DMS153 (cell line): ENCODE results near the gene SIRT1.
"Not testable (repeated sequence)": the region's sequence is repeated elsewhere in the genome, so short reads cannot be mapped to it uniquely, and the experiment has no call there.

Experiments
- DNase-seq: peaks from one replicate; lab custom pipeline; 2025; lab: John Stamatoyannopoulos, UW

The SIRT1 gene

DNA sequence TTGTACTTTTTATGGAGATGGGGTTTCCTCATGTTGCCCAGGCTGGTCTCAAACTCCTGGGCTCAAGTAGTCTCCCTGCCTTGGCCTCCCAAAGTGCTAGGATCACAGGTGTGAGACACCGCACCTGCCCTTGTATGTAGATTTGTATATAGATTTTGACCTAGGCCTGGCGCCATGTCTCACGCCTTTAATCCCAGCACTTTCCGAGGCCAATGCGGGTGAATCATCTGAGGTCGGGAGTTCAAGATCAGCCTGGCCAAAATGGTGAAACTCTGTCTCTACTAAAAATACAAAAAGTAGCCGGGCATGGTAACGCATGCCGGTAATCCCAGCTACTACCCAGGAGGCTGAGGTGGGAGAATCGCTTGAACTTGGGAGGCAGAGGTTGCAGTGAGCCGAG lies 7.0 kb upstream of the SIRT1 start:
- DNase-seq = not testable (repeated sequence)

DNA sequence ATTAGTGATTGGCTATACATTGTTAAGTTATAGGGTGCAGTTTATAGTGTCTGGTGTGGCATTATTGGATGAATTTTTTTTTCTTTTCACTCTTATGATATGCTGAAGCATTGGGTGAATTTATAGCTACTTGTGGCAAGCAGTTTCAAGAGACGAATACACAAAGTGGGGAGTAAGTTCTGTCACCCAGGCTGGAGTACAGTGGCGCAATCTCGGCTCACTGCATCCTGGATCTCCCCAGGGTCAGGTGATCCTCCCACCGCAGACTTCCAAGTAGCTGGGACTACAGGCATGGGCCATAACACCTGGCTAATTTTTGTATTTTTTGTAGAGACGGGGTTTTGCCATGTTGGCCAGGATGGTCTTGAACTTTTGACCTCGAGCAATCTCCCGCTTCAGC lies 6.3 kb upstream of the SIRT1 start:
- no peak for DNase-seq

DNA sequence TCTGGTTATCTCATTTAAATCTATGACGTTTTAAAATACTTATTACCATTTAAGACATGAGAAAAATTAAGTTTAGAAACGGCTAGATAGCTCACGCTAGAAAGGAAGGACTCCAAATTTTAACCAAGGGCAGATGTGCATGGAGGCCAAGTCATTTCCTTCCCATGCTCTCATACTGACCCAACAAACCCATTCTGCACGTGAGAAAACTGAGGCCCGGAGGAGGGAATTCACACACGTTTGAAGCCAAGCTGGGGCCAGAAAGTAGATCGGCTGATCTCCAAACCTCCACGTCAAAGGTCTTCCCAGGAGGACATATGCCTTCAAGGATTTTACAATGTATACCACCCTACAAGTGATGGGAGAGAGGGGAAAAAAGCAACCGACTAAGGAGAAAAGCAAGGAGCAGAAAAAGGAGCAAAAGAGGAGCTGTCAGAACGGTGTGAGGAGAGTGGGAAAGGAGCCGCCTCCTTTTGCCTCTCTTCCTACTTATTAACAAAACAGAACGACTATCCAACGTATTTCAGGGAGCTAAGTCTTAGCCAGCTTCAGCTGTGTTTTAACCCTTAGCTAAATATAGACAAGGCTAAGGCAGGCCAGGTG lies 645 bp upstream of the SIRT1 start:
- no peak for DNase-seq

DNA sequence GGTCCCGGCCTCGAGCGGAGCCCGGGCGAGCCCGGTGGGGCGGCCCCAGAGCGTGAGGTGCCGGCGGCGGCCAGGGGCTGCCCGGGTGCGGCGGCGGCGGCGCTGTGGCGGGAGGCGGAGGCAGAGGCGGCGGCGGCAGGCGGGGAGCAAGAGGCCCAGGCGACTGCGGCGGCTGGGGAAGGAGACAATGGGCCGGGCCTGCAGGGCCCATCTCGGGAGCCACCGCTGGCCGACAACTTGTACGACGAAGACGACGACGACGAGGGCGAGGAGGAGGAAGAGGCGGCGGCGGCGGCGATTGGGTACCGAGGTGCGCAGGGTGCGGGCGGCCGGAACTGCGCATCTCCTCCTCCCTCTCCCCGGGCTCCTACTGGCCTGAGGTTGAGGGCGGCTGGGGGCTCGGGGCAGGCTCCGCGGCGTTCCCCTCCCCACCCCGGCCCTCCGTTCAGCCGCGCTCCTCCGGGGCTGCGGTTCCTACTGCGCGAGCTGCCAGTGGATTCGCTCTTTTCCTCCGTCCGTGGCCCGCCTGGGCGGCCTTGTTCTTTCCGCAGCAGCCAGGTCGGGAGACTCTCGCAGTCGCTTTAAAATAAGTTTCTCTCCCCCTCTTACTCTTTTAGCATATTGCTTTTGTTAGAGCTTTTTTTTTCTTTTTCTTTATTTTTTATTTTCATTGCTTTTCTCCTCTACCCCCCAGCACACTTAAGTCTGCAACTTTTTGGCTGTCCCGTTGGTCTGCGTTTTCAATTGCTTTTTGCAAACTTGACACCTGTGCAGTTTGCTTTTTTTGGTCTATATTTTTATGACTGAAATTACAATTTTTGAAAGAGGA lies 600 bp downstream of the SIRT1 start:
- DNase-seq = peak; percentile 79

DNA sequence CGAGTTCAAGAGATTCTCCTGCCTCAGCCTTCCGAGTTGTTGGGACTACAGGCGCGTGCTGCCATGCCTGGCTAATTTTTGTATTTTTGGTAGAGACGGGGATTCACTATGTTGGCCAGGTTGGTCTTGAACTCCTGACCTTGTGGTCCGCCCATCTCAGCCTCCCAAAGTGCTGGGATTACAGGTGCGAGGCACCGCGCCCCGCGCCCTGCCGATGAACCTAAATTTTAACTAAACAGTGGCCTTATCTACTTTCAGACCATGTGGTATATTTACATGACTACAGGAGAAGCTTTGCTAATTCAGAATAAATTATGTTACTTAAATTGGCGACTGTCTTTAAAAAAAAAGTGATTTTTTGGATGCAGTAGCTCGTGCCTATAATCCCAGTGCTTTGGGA lies 9.2 kb downstream of the SIRT1 start:
- no peak for DNase-seq

DNA sequence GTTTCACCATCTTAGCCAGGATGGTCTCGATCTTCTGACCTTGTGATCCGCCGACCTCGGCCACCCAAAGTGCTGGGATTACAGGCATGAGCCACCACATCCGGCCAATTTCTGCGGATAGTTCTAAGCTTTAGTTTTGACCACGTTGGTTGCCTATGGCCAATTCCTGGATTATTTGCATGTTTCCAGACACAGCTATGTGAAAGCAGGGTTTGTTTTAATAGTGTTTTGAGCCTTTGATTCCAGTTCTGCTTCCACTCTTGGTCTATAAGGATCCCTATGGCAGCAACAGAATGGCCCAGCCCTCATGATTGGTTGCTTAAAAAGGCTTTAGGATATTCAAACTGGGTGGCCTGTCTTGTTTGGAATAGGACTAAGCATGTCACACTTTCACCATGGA lies 19.1 kb downstream of the SIRT1 start:
- no peak for DNase-seq

DNA sequence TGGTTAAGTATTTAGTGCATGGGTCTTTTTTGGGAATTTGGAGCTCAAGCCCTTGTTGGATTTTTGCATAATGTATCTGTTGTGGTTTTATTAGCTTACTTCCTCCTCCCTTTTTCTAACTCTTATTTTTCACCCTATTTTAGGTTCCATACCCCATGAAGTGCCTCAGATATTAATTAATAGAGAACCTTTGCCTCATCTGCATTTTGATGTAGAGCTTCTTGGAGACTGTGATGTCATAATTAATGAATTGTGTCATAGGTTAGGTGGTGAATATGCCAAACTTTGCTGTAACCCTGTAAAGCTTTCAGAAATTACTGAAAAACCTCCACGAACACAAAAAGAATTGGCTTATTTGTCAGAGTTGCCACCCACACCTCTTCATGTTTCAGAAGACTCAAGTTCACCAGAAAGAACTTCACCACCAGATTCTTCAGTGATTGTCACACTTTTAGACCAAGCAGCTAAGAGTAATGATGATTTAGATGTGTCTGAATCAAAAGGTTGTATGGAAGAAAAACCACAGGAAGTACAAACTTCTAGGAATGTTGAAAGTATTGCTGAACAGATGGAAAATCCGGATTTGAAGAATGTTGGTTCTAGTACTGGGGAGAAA lies 28.0 kb downstream of the SIRT1 start:
- no peak for DNase-seq

DNA sequence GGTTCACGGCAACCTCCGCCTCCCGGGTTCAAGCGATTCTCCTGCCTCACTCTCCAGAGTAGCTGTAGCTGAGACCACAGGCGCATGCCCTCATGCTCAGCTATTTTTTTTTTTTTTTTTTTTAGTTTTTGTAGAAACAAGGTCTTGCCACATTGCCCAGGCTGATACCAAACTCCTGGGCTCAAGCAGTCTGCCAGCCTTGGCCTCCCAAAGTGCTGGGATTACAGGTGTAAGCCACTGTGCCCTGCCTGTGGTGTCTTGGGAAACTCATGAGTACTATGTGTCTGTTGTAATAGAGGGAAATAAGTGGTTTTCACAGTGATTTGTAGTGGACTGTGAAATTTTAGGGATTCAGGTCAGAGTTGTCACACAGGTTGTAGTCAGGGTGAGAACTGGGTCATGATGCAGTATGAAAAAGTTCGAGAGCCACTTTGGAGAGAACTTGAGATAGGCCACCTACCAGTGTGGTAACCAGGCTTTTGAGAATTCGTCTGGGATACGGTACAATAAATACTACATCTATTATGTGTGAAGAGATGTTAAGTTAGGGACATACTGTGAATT lies 30.4 kb downstream of the SIRT1 start:
- no peak for DNase-seq

DNA sequence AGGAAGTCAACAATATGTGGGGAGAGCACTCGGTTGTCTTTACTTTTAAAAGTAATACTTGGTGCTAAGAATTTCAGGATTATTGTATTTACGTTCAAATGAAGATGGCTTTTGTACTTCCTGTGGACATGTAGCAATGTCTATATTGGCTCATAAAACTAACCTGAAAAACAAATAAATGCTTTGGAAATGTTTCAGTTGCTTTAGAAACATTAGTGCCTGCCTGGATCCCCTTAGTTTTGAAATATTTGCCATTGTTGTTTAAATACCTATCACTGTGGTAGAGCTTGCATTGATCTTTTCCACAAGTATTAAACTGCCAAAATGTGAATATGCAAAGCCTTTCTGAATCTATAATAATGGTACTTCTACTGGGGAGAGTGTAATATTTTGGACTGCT lies 32.7 kb downstream of the SIRT1 start:
- DNase-seq = no peak

DNA sequence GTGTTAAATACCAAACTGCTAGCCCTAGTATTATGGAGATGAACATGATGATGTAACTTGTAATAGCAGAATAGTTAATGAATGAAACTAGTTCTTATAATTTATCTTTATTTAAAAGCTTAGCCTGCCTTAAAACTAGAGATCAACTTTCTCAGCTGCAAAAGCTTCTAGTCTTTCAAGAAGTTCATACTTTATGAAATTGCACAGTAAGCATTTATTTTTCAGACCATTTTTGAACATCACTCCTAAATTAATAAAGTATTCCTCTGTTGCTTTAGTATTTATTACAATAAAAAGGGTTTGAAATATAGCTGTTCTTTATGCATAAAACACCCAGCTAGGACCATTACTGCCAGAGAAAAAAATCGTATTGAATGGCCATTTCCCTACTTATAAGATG lies 33.2 kb downstream of the SIRT1 start:
- no peak for DNase-seq

DNA sequence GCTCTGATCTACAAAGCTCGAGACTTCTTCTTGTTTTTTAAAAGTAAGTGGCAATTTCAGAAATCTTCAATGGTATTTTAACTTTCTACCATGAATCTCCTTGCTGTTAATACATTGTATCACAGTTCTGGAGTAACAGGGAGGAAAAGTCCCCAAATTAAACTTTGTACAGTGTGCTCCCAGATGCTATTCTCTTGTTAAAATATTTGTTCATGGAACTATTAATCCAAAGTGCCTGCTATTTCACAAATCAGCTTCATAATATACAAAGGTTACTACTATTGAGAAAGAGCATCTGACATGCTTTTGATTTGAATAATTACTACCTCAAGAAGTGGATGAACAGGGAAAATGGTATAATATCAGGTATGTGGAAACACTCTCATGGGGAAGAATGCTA lies 36.6 kb downstream of the SIRT1 start:
- DNase-seq = no peak

DNA sequence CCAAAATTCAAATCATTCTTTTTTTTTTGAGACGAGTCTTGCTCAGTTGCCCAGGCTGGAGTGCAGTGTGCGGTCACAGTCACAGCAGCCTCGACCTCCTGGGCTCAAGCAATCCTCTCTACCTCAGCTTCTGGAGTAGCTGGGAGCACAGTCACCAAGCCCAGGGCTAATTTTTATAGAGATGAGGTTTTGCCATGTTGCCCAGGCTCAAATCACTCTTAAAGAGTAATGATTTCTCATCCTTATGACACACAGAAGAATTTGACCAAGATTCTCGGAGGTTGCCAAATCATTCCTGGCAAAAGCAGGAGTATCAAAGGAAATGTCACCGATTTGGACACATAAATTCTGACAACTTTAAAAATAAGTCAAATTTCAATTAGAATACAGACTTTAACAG lies 39.1 kb downstream of the SIRT1 start:
- no peak for DNase-seq

DNA sequence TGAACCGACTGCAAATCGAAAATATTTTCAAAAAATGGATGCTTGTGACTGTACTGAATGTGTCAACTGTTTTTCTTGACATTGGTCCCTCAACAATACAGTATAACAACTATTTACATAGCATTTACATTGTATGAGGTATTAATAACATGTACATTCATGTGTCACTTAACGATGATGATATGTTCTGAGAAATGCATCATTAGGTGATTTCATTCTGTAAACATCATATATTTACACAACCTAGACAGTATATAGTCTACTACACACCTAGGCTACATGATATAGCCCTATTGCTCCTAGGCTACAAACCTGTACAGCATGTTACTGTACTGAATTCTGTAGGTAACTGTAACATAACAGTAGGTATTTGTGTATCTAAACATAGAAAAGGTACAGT lies 39.7 kb downstream of the SIRT1 start:
- no peak for DNase-seq

DNA sequence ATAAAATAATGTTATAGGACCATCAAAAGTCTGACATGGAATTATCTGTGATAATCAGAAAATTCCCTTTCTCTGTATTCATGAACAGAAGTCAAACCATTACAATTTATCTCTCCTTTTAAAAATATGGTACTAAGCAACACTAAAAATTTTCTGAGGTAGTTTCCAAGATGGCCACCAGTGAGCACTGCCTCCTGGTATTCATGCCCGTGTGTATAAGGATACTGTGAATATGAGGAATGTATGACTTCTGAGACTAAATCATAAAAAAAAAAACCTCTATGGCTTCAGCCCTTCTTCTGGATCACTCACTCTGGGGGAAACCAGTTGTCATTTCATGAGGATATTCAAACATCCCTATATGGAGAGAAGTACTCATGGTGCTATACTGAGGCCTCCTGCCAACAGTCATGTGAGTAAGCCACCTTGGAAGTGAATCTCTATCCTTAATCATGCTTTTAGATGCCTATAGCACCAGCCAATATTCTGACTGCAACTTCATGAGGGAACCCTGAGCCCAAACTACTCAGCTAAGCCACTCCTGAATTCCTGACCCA lies 41.1 kb downstream of the SIRT1 start:
- DNase-seq = no peak

DNA sequence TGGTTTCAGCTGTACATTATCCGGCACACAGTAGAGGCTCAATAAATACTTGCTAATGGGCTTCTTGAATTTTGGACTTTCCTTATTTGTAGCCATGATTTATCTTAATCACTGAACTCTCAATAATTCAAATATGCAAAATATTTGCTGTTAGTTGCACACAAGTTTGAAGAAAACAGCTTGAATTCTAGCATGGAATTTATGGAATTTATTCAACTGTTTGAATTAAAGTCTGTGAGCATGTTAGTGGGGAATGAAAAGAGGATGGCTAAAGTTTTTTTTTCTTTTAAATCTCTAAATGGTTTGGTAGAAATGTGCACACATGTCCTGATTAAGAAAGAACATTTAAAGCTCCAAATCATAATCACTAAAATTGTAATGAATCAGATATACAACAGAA lies 42.5 kb downstream of the SIRT1 start:
- DNase-seq = no peak

DNA sequence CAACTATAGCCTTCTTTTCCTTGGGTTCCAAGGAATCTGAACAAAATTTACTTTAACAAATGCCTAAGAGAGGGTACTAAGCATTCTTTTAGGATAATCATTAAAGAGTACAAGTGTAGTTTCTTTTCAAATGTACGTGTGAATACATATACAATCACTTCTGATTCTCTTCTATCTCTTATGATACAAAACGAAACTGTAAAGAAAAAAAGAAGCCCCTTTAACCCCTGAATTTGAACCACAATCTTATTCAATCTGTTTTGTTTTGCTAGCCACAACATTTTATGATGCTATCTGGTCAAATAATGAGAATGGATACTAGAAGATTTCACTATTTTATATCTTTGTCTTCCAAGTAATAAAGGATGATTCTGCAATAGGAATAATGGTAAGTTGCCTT lies 48.7 kb downstream of the SIRT1 start:
- no peak for DNase-seq

DNA sequence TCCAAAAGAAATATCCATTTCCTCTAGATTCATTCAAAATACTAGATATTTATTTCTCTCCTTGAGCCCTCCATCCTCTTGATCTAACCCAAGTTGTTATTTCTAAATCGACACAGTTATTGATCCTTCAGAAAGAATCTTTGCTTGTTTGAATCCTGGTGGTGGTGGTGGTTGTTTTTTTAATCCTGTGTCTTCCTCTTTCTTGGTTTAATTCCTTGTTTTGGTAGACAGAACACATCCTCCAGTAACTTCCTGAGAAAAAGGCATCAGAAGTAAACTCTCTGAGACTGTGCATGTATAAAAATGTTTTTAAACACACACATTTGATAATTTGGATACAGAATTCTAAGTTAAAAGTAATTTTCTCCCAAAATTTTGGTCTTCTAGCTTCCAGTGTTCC lies 49.9 kb downstream of the SIRT1 start:
- DNase-seq = no peak

DNA sequence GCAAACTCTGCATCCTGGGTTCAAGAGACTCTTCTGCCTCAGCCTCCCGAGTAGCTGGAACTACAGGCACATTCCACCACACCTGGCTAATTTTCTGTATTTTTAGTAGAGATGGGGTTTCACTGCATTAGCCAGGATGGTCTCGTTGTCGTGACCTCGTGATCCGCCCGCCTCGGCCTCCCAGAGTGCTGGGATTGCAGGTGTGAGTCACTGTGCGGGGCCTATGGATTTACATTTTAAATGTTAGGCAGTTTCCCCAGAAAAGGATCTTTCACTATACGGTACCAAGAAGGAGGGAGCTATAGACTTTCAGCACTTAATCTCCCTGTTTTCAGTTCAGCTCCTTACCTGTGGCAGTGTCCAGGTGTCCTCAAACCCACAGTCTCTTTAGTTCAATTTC lies 50.8 kb downstream of the SIRT1 start:
- DNase-seq = no peak

DNA sequence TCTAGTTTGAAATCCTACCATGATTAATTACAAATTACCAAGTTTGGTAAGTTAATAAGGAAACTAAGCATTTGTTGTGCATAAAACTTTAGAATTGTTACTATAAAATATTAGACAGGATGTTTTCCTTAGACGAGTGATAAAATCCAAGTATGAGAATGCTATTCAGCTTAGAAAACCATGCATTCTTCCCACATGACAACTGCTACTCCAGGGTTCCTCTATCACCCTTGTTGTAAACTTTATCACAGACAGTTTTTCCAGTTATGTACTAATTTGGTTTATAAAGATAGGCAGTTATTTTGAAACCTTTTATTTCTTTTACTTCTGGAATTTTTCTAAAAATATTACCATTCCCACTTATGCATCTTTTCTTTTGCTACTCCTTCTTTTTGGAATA lies 52.0 kb downstream of the SIRT1 start:
- DNase-seq = no peak

DNA sequence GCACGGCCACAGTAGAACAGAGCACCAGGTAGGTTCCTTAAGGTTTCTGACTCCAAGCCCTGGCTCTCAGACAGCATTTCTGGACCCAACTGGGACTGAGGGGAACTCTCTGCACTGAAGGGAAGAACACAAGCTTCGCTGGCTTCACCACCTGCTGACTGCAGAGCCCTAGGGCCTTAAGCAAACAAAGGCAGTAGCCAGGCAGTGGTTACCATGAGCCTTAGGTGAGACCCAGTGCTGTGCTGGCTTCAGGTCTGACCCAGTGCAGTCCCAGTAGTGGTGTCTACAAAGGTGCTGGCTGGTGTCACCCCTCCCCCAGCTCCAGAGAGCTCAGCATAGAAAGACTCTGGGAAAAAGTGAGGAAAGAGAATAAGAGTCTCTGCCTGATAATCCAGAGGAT lies 59.5 kb downstream of the SIRT1 start:
- DNase-seq = no peak

DNA sequence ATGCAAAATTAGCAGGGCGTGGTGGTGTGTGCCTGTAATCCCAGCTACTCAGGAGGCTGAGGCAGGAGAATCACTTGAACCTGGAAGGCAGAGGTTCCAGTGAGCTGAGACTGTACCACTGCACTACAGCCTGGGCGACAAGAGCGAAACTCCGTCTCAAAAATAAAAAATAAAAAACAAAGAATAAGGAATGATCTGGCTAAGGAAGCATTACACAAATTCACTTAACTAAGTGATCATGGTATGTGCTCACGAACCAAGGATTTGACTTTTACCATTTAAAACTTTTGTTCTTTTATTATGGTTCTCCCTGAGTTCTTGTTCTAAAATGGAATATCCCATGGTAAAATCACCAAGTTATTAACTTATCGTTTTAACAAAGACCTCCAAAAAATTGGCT lies 71.2 kb downstream of the SIRT1 start:
- DNase-seq = no peak

DNA sequence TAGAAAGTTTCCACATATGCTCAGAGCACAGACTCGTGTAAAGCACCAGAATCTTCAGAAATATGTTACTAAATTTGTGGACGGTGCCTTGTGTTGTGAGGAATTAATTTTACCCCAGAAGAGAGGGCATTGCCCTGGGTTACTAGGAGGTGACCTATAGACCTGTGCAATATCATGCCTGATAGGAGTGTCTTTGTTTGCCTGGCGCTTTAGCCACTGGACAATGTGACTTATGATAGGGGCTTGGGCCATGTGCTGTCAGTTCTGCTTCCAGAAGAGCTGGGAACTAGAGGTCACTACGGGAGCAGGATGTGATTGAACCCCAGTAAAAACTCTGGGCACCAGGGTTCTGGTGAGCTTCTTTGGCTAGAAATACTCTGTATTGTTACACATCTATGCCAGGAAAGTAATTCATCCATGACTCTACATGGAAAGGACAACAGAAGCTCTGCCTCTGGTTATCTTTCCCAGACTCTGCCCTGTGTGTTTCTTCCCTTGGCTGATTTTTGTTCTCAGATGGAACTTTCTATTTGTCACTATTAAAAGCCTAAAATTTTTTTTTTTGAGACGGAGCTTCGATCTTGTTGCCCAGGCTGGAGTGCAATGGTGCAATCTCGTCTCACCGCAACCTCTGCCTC lies 75.5 kb downstream of the SIRT1 start:
- no peak for DNase-seq
